Endothelial cell of umbilical vein (primary cell): ENCODE results near the gene ADAM29. TPM values are rescaled to one million over a fixed set of nuclear protein-coding genes. Genes with fewer than 3 reads are reported as not detected.

Source experiments
- BruUV-seq: library from RNA; stranded (reverse); fragments of 400-500 nt; replicated peaks from 2 replicates; lab custom pipeline; 2021; lab: Mats Ljungman, UMichigan
- CTCF ChIA-PET: fragments of 300-600, 350-600 bp; sonication (Branson Sonifier 250); formaldehyde crosslinking; loops from one replicate; lab custom pipeline; 2021; ENCODE audit warnings: antibody characterized with exemption, inconsistent platforms; lab: Charles Lee
- POLR2A ChIA-PET: fragments of 300-600, 350-600 bp; sonication (Branson Sonifier 250); formaldehyde crosslinking; loops from one replicate; lab custom pipeline; 2021; ENCODE audit warnings: antibody characterized with exemption, inconsistent platforms; lab: Charles Lee
- DNase-seq: peaks from one replicate; pipeline ENCODE4 v3.0.0-alpha.2; 2011; ENCODE audit warnings: low read depth, low spot score
- FAIRE-seq: peaks from 2 replicates; lab custom pipeline; 2011; peaks lifted over from hg19 to GRCh38; lab: Jason Lieb, UNC
- H2AFZ ChIP-seq: 2 replicates; pipeline ENCODE4 v1.6.0; 2012; ENCODE audit warnings: low read depth, low read length, control low read depth, inconsistent platforms
- H3K27ac ChIP-seq: 2 replicates; pipeline ENCODE4 v1.5.1; 2011; ENCODE audit warnings: low read depth, mild to moderate bottlenecking, control low read depth, low read length, moderate library complexity; ENCODE audit not compliant: insufficient read depth
- H3K27me3 ChIP-seq, 2 experiments: 2 replicates each; pipeline versions ENCODE4 v1.6.0 to v1.6.1; 2011; ENCODE audit warnings: low read length in 2 of 2, mixed read lengths in 1 of 2; ENCODE audit not compliant: control insufficient read depth in 2 of 2, insufficient read depth in 2 of 2
- H3K36me3 ChIP-seq, 2 experiments: 2 replicates in 1 of 2; 3 replicates in 1 of 2; pipeline ENCODE4 v1.5.1; 2011; ENCODE audit warnings: low read length in 2 of 2, mild to moderate bottlenecking in 1 of 2, moderate library complexity in 1 of 2; ENCODE audit not compliant: control insufficient read depth in 2 of 2, insufficient read depth in 2 of 2; ENCODE audit errors: extremely low read depth in 1 of 2
- H3K4me1 ChIP-seq: 3 replicates; pipeline ENCODE4 v1.5.1; 2011; ENCODE audit warnings: mild to moderate bottlenecking, low read length; ENCODE audit not compliant: control insufficient read depth, insufficient read depth; ENCODE audit errors: extremely low read depth
- H3K4me2 ChIP-seq: 2 replicates; pipeline ENCODE4 v1.6.1; 2011; ENCODE audit warnings: low read length, control low read depth, mixed read lengths; ENCODE audit not compliant: insufficient read depth
- H3K4me3 ChIP-seq, 3 experiments: fragments of 200-600 bp in 1 of 3; sonication (generic), shearing (Covaris generic) in 1 of 3; replicated peaks in 1 of 3; 2 replicates each; pipeline ENCODE4 v1.5.1; 2011 to 2016; ENCODE audit warnings: control low read depth in 3 of 3, low read length in 3 of 3, mild to moderate bottlenecking in 2 of 3, inconsistent platforms in 1 of 3, low read depth in 1 of 3, moderate library complexity in 1 of 3; ENCODE audit not compliant: insufficient read depth in 1 of 3
- H3K79me2 ChIP-seq: 2 replicates; pipeline ENCODE4 v1.6.0; 2012; ENCODE audit warnings: low read length, inconsistent platforms; ENCODE audit not compliant: control insufficient read depth, insufficient read depth
- H3K9ac ChIP-seq: replicated peaks from 2 replicates; pipeline ENCODE3; 2011; ENCODE audit warnings: low read length, control low read depth; ENCODE audit not compliant: insufficient read depth; ENCODE audit errors: extremely low read depth
- H3K9me1 ChIP-seq: replicated peaks from 3 replicates; pipeline ENCODE4 v1.6.0; 2011; ENCODE audit warnings: mild to moderate bottlenecking, low read length; ENCODE audit not compliant: control insufficient read depth, insufficient read depth; ENCODE audit errors: extremely low read depth
- H3K9me3 ChIP-seq: replicated peaks from 2 replicates; pipeline ENCODE4 v1.5.1; 2012; ENCODE audit warnings: low read length, inconsistent platforms; ENCODE audit not compliant: control insufficient read depth, insufficient read depth
- H4K20me1 ChIP-seq: replicated peaks from 2 replicates; pipeline ENCODE3; 2011; ENCODE audit warnings: mild to moderate bottlenecking, low read length; ENCODE audit not compliant: control insufficient read depth, insufficient read depth; ENCODE audit errors: extremely low read depth
- EZH2 ChIP-seq: IDR thresholded peaks from 2 replicates; pipeline ENCODE4 v1.6.1; 2012; ENCODE audit warnings: borderline replicate concordance, low read depth, mild to moderate bottlenecking, moderate library complexity, low read length, inconsistent platforms; ENCODE audit not compliant: severe bottlenecking
- FOS ChIP-seq: IDR thresholded peaks from 2 replicates; pipeline ENCODE4 v1.6.1; 2011; ENCODE audit warnings: mild to moderate bottlenecking, low read length, moderate library complexity, borderline replicate concordance; ENCODE audit not compliant: insufficient read depth
- GATA2 ChIP-seq: IDR thresholded peaks from 2 replicates; pipeline ENCODE4 v1.7.0; 2011; ENCODE audit warnings: low read depth, mild to moderate bottlenecking, moderate library complexity, mixed read lengths, low read length; ENCODE audit not compliant: insufficient read length, insufficient read depth
- JUN ChIP-seq: IDR thresholded peaks from 2 replicates; pipeline ENCODE4 v1.6.1; 2011; ENCODE audit warnings: borderline replicate concordance, low read depth; ENCODE audit not compliant: insufficient read length, insufficient read depth
- MYC ChIP-seq: IDR thresholded peaks from one replicate; pipeline ENCODE4 v1.6.1; 2011; ENCODE audit warnings: mild to moderate bottlenecking, low read depth, low read length
- POLR2A ChIP-seq: IDR thresholded peaks from 2 replicates; pipeline ENCODE4 v1.6.1; 2012; ENCODE audit warnings: low read depth, mild to moderate bottlenecking, control low read depth, low read length
- POLR2AphosphoS5 ChIP-seq: IDR thresholded peaks from 2 replicates; pipeline ENCODE4 v1.6.1; 2012; ENCODE audit warnings: low read depth, mild to moderate bottlenecking, control low read depth, low read length, moderate library complexity; ENCODE audit not compliant: insufficient read depth
- dilution Hi-C: fragments of 300-500 bp; cut with MboI; formaldehyde crosslinking; loops from one replicate; pipeline ENCODE4 v1.15.0; 2019; ENCODE audit warnings: low sequenced_read_pairs; ENCODE audit not compliant: extremely low pct_ligation_motif_present
- intact Hi-C: fragments of 100-400 bp; cut with micrococcal nuclease; formaldehyde crosslinking; loops from one replicate; pipeline ENCODE4 v1.10.0; 2022
- polyA plus RNA-seq, 4 experiments: library from polyadenylated mRNA; depleted of rRNA in 3 of 4; stranded (reverse) in 3 of 4; unstranded in 1 of 4; fragments of >200 nt; gene quantifications; 2 replicates each; pipeline versions ENCODE4 v1.2.1 to v1.2.3, GENCODE V29; 2011 to 2012; ENCODE audit warnings: missing spikeins in 1 of 4
- total RNA-seq: library from RNA; stranded (reverse); gene quantifications from 2 replicates; pipeline ENCODE4 v1.2.3, GENCODE V29; 2021
- TF ChIP-seq, protein P1 (sequence below): IDR thresholded peaks from 2 replicates; pipeline ENCODE4 v1.6.1; 2011; ENCODE audit not compliant: insufficient read depth, insufficient read length
- TF ChIP-seq, protein P2 (sequence below), 2 donors: IDR thresholded peaks; 1 replicate in 1 of 2; 2 replicates in 1 of 2; pipeline ENCODE4 v1.5.1; 2011; ENCODE audit warnings: low read length in 2 of 2, mild to moderate bottlenecking in 2 of 2, moderate library complexity in 2 of 2, control low read depth in 1 of 2, inconsistent platforms in 1 of 2, low read depth in 1 of 2; ENCODE audit not compliant: insufficient read depth in 1 of 2; ENCODE audit errors: extremely low read depth in 1 of 2

The ADAM29 gene
- total and polyA plus RNA-seq, 2 donors (not counting 3 experiments of a cell fraction or from before 2014, with no cell fraction given), result not detected

DNA sequence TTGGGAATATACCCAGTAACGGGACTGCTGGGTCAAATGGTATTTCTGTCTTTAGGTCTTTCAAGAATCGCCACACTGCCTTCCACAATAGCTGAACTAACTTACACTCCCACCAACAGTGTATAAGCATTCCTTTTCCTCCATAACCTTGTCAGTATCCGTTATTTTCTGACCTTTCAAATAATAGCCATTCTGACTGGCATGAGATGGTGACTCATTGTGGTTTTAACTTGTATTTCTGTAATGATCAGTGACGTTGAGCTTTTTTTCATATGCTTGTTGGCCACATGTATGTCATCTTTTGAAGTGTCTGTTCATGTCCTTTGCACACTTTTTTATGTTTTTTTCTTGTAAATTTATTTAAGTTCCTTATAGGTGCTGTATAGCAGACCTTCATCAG lies 81.2 kb downstream of the ADAM29 start:
- no peaks in the 10 kb centered on the region for H3K9me1 ChIP-seq
- no peaks in the 10 kb centered on the region for H4K20me1 ChIP-seq
- H3K4me2 ChIP-seq, result no peak overlapping the region
- H3K9ac ChIP-seq, result no peak overlapping the region
- H3K27ac ChIP-seq, result no peak overlapping the region
- TF ChIP-seq, protein P1, sequence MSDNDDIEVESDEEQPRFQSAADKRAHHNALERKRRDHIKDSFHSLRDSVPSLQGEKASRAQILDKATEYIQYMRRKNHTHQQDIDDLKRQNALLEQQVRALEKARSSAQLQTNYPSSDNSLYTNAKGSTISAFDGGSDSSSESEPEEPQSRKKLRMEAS, result no peak
- TF ChIP-seq GATA2, result no peak
- TF ChIP-seq, protein P2, sequence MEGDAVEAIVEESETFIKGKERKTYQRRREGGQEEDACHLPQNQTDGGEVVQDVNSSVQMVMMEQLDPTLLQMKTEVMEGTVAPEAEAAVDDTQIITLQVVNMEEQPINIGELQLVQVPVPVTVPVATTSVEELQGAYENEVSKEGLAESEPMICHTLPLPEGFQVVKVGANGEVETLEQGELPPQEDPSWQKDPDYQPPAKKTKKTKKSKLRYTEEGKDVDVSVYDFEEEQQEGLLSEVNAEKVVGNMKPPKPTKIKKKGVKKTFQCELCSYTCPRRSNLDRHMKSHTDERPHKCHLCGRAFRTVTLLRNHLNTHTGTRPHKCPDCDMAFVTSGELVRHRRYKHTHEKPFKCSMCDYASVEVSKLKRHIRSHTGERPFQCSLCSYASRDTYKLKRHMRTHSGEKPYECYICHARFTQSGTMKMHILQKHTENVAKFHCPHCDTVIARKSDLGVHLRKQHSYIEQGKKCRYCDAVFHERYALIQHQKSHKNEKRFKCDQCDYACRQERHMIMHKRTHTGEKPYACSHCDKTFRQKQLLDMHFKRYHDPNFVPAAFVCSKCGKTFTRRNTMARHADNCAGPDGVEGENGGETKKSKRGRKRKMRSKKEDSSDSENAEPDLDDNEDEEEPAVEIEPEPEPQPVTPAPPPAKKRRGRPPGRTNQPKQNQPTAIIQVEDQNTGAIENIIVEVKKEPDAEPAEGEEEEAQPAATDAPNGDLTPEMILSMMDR (IDR thresholded peaks at IDR 0.05; ENCODE audit: extremely low read depth in 1 of 2, insufficient read depth in 1 of 2, low read depth in 1 of 2, low read length in 2 of 2), result no peak
- TF ChIP-seq POLR2A, result no peak
- no peak for TF ChIP-seq MYC
- no peak for TF ChIP-seq POLR2AphosphoS5
- no peak for TF ChIP-seq EZH2
- TF ChIP-seq FOS, result no peak
- TF ChIP-seq JUN, result no peak
- intact Hi-C loops (no loop called here), dilution Hi-C loops (no loop called here)
- H3K9me3 ChIP-seq, result peaks cover 4% of the 10 kb centered on the region
- H3K4me3 ChIP-seq, result no peak overlapping the region
- no peak overlapping the region for H2AFZ ChIP-seq
- no TSS peak for BruUV-seq
- H3K27me3 ChIP-seq, result no peaks in the 10 kb centered on the region
- FAIRE-seq (no peak), DNase-seq (no peak)
- CTCF ChIA-PET, result no interaction called here
- H3K4me1 ChIP-seq, result no peaks in the 10 kb centered on the region
- POLR2A ChIA-PET, result no interaction called here
- H3K36me3 ChIP-seq, result no peaks in the 10 kb centered on the region
- H3K79me2 ChIP-seq, result no peaks in the 10 kb centered on the region
